NCI-H2171 treated with DMSO at 0.1 percent for 48 hours (cell line): ENCODE measurements around the gene VAV3.

Experiments used
- DNase-seq: peaks from one replicate; lab custom pipeline; 2025; lab: John Stamatoyannopoulos, UW

The VAV3 gene

DNA sequence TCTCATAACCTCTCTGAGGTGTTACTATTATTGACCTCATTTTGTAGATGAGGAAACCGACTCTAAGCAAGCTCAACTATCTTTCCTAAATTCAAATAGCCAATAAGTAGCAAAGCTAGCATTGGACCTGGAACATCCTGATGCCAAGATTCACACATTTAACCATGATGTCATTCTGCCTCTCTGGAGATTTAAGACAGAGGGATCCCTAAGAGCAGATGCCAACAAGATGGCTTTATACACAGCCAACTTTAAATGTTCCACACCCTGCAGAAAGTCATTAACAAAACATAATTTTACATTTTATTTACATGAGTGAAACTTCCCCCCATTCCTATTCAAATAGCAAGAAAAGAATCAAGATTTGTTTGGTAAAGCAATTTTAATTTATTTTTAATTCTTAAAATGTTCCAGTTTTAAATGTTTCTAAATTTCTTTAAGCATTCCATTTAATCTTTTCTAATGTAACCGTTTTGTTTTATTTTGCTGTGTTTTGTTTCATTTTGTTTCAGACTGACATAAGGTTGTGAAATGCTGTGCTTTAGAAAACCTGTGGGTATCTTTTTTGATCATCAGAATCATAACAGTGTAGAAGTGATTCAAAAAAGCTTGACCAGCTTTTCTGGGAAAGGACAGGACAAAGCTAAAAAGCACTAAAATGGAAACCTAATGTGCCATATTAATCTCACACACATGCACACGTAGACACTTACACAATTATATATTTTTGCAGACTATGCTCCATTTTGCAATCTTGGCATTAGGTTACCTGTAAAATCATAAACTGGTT, 7.6 kb upstream of the VAV3 start:
- peak; percentile 27 for DNase-seq

GRCh38 chr1:107966550-107966949, 1.6 kb upstream of the VAV3 start:
- no peak for DNase-seq

- peak; percentile 65 for DNase-seq
Measured at GRCh38 chr1:107964336-107965109, 457 bp downstream of the VAV3 start.

GRCh38 chr1:107963601-107964335, 1.2 kb downstream of the VAV3 start:
- peak; percentile 45 for DNase-seq

- DNase-seq: no peak
Measured at GRCh38 chr1:107963008-107963407, 2.0 kb downstream of the VAV3 start.

DNA sequence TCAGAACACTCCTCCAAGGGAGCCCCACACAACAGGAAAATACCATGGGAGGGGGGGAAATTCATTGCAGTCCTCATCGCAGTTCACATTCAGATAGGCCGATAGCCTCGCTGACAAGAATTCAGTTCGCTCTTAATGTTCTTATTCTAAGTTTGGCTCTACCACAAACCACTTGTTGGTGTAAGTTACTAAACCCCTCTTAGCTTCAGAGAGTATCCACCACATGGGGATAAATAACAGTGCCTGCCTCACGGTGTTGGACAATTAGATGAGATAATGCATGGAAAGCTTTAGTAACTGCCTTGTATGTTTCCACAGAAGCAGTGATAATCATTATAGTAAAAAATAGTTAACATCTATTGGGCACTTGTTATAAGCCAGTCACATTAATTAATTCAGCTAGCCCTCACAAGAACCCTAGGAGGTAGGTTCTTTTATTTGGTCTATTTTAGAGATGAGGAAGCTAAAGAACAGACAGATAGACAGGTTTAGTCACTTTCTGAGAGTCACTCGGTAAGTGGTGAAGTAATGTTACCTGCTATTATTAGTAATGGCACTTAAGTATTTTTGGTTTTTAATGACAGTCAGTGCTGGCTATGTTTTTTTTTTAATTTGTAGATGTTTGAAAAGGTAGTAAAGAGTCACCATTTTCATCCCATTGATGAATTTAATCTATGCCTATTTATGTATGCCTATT, 10.1 kb downstream of the VAV3 start:
- no peak for DNase-seq

- peak; percentile 68 for DNase-seq
Measured at GRCh38 chr1:107954126-107954525, 10.9 kb downstream of the VAV3 start.

- peak; percentile 96 for DNase-seq
Measured at GRCh38 chr1:107953556-107953955, 11.4 kb downstream of the VAV3 start.

- peak; percentile 16 for DNase-seq
Measured at GRCh38 chr1:107952989-107953388, 12.0 kb downstream of the VAV3 start.

DNA sequence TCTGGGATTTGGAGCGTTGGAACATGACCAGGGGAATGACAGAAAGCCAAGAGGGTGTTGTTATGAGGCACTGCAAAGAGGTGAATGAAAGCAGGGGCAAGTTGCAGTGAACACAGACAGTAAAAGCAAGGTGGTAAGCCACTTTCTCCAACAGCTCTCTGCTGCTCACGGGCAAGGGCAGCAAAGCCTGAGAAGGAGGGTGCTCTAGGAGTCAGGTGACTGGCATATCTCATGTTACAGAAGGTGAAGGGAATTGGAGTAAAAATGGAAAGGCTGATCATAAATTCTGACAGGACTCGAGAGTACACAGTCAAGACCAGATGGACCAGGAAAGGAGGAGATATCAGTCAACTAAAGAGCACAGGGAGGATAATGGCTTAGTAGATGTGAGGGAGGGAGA, 14.5 kb downstream of the VAV3 start:
- DNase-seq: peak; percentile 88

- peak; percentile 29 for DNase-seq
Measured at GRCh38 chr1:107949467-107950253, 15.3 kb downstream of the VAV3 start.

GRCh38 chr1:107946794-107947193, 18.2 kb downstream of the VAV3 start:
- DNase-seq: no peak

GRCh38 chr1:107943694-107944093, 21.3 kb downstream of the VAV3 start:
- no peak for DNase-seq

DNA sequence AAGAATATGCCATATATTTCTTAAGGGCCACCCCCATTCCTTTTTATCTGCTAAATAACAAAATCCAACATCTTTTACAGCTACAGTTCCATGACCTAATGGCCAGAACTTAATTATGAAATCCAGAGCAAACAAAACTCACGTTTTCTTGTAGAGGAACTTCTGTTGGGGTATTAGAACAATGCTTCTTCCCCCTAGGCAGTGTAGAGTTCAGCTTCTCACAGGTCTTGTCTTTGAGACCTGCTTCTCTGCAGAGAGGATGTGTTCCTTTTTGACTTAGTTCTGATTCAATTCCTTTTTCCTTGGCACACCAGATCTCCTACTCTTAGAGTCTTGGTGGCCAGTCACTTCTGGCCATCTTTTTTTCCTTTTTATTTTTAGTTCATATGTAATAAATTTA, 22.2 kb downstream of the VAV3 start:
- no peak for DNase-seq

DNA sequence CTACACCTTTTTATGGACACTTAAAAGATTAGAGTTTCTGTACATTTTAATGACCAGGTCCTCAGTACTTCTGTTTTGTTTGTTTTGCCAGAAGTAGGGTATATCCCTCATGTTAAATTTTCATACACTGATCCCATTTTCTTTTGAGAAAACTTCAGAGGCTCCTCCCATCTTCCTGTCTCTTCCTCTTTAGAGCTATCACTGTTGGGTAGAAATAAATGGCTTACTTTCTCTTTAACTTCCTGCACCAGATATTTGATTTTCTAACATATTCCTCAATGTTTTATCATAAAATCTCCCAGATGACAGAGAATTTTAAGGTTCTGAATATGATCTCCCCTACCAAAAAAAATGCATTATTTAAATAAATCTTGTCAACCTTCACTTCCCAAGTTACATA, 23.4 kb downstream of the VAV3 start:
- DNase-seq: no peak

DNA sequence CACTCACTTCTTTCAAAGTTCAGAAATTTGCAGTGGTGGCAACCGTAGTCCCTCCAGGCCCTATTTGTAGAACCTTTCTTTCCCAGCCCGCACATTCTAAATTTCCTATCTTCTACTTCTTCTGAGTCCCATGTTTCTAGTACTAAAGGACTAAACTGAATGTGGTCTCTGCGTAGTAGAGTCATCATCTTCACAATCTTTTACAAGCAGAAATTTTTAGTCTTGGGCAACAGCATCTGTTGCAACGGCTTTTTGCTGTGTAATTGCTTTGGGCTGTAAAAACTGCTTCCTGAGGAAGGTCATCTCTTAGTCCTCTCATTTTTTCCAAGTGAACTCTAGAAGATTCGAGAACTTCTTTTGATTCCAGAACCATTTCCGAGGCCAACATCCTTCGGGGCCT, 23.9 kb downstream of the VAV3 start:
- DNase-seq: no peak

DNA sequence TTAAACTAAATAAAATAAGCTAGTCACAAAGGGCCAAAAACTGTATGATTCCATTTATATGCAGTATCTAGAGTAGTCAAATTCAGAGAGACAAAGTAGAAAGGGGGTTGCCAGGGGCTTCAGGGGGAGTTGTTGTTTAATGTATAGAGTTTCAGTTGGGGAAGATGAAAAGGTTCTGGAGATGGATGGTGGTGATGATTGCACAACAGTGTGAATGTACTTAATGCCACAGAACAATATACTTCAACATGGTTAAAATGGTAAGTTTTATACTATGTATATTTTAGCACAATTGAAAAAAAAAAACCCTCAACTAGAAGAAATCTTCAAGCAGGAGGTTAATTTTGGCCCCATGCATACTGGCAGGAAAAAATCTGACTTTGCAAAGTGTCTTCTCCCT, 24.3 kb downstream of the VAV3 start:
- no peak for DNase-seq

GRCh38 chr1:107940017-107940577, 24.9 kb downstream of the VAV3 start:
- no peak for DNase-seq

GRCh38 chr1:107939256-107939655, 25.7 kb downstream of the VAV3 start:
- no peak for DNase-seq

- peak; percentile 17 for DNase-seq
Measured at GRCh38 chr1:107936498-107937481, 28.2 kb downstream of the VAV3 start.
